GM06990 (cell line): ENCODE results near the gene OR52E6.
A peak's percentile ranks its signal among the peaks of the same experiment; 100 is the strongest.

Experiments
- DNase-seq: peaks from one replicate; pipeline ENCODE4 v3.0.0-alpha.2; 2011; ENCODE audit not compliant: insufficient read length; ENCODE audit errors: extremely low read depth
- H3K27me3 ChIP-seq: replicated peaks from 2 replicates; pipeline ENCODE4 v1.6.0; 2011; ENCODE audit warnings: low read length; ENCODE audit not compliant: control insufficient read depth, insufficient read depth
- H3K36me3 ChIP-seq: 2 replicates; pipeline ENCODE4 v1.5.1; 2011; ENCODE audit warnings: low read length; ENCODE audit not compliant: control insufficient read depth, insufficient read depth
- H3K4me3 ChIP-seq: replicated peaks from 2 replicates; pipeline ENCODE4 v1.5.1; 2011; ENCODE audit warnings: low read depth, mild to moderate bottlenecking, control low read depth, low read length
- TF ChIP-seq, protein P1 (sequence below): IDR thresholded peaks from 2 replicates; pipeline ENCODE4 v1.5.1; 2011; ENCODE audit warnings: low read length, control low read depth, mild to moderate bottlenecking, inconsistent platforms; ENCODE audit not compliant: insufficient read depth, poor library complexity, severe bottlenecking

OR52E6 gene

DNA sequence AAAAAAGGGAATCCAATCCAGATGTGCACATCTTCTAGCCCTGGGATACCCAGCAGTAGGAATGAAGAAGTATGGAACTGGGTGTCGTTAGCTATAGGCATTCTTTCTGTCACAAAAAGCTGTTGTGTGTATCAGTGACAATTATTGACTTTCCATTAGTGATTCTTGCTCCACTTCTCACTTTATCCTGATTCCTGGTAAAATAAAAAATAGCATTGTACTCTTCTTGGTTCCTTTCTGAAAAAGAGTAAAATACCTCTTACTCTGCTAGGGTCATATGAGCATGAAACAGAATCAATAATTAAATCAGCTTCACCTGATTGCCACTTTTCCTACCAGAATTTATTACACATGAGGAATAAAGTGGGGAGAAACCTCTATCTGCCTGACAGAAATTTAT lies at the start of gene OR52E6:
OR52E6 (minus strand) TSS at position 101 of the 400 bp plus-strand sequence; CDS start at position 101, 0 bp downstream.
- TF ChIP-seq, protein P1, sequence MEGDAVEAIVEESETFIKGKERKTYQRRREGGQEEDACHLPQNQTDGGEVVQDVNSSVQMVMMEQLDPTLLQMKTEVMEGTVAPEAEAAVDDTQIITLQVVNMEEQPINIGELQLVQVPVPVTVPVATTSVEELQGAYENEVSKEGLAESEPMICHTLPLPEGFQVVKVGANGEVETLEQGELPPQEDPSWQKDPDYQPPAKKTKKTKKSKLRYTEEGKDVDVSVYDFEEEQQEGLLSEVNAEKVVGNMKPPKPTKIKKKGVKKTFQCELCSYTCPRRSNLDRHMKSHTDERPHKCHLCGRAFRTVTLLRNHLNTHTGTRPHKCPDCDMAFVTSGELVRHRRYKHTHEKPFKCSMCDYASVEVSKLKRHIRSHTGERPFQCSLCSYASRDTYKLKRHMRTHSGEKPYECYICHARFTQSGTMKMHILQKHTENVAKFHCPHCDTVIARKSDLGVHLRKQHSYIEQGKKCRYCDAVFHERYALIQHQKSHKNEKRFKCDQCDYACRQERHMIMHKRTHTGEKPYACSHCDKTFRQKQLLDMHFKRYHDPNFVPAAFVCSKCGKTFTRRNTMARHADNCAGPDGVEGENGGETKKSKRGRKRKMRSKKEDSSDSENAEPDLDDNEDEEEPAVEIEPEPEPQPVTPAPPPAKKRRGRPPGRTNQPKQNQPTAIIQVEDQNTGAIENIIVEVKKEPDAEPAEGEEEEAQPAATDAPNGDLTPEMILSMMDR: no peak
- H3K36me3 ChIP-seq: no peaks in the 10 kb centered on the region
- H3K4me3 ChIP-seq: no peak within 1 kb of the TSS

DNA sequence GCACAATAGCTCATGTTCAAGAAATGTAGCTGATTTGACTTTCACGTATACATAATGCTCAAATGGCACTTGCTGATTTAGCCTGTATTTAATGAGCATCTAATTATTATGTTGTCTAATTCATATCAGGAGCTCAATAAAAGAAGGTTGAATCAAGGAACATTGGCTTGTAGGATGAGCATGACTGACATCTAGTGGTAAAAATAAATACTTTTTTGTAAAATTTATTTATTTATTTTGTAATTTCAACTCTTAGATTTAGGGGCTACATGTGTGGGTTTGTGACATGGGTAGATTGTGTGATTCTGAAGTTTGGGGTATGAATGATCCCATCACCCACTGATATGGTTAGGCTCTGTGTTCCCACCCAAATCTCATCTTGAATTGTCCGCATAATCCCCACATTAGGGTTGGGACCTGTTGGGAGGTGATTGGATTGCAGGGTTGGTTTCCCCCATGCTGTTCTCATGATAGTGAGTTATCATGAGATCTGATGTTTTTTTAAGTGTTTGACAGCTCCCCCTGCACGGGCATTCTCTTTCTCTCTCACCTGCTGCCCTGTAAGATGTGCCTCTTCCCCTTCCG lies 49.6 kb upstream of the OR52E6 start:
- no peak overlapping the region for H3K4me3 ChIP-seq
- no peak for DNase-seq
- TF ChIP-seq, protein P1: peak; percentile 34
- H3K27me3 ChIP-seq: no peaks in the 10 kb centered on the region
- no peaks in the 10 kb centered on the region for H3K36me3 ChIP-seq

More for the DNA sequence above, at the start of gene OR52E6:
- no peaks in the 10 kb centered on the region for H3K27me3 ChIP-seq
- DNase-seq: no peak

DNA sequence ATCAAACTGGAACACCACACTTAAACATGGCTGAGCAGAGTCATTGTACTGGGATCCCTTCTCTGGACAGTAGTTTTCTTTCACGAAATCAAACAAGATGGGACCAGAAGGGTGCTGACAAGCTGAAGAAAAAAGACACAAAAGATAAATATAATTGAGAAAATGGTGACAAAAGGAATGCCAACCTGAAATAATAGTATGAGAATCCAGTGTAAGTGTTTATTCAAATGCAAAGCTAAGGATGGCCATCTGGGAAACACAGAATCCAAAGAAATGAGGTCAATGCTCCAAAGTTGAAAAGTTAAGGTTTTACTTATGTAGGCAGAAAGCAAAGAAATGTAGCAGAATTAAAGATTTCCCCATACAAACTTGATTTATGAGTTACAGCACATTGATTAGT lies 46.0 kb upstream of the OR52E6 start:
- DNase-seq: no peak
- Histone ChIP-seq H3K27me3 (no peaks in the 10 kb centered on the region), H3K36me3 (no peaks in the 10 kb centered on the region), H3K4me3 (no peak overlapping the region)
- TF ChIP-seq, protein P1: no peak

DNA sequence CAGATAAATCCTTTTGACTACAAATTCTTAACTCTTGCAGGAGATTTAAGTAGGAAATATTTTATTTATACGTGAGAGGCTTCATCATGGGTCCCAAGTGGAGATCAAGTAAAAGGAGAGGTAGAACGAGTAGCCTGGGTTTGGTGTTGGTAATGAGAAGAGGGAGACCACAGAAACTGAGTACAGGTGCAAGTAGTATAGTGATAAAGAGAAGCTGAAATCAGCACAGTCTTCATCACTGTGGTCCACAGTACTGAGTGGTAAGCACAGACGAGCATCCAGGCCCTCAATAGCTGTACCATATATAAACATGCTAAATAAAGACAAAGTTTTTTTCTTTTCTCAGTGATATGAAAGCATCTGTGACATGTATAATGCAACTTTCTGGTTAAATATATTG lies 45.5 kb upstream of the OR52E6 start:
- Histone ChIP-seq H3K36me3 (no peaks in the 10 kb centered on the region), H3K27me3 (no peaks in the 10 kb centered on the region), H3K4me3 (no peak overlapping the region)
- TF ChIP-seq, protein P1: no peak
- no peak for DNase-seq

DNA sequence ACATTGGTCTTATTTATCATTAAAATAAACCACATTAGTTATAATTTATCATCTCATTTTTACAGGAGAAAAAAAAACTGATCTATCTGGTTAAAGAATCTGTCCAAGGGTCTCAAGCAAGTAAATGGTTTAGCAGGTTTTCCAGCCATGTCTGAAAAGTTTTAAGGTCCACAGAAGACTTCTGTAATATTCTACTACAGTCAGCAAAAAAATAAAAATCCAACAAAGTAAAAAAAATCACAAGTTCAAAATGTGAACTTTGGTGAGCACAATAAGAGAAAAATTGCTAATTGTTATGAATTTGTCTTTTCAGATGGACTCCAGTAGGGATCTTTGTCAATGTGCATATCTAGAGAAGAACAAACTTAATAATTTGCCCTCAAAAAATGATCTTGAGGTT lies 40.1 kb upstream of the OR52E6 start:
- no peak for DNase-seq
- no peak overlapping the region for H3K4me3 ChIP-seq
- no peaks in the 10 kb centered on the region for H3K27me3 ChIP-seq
- no peaks in the 10 kb centered on the region for H3K36me3 ChIP-seq
- TF ChIP-seq, protein P1: no peak

DNA sequence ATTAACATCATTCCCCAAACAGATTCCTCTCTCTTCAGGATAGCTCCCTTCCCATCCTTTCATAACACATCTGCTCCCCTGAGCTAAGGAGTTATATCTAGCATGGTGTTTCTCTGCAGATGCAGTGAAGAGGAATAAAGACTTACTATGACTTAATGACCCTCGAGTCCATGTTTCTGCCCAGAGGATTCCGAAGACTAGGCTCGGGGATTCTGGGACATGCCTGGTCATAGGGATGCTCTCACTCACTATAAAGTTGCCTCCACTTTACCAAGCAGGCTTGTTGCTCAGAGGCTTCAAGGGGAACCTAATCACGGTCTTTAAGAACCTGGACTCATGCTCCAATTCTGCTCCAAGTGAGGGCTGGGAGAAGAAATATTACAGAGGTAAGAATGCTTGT lies 38.6 kb upstream of the OR52E6 start, which contains the start of gene OR52E4:
OR52E4 (plus strand) TSS at position 301 of the 400 bp plus-strand sequence. CDS start 3,664 bp downstream, outside the sequence.
- TF ChIP-seq, protein P1: no peak
- Histone ChIP-seq H3K4me3 (no peak within 1 kb of the TSS), H3K36me3 (no peaks in the 10 kb centered on the region), H3K27me3 (no peaks in the 10 kb centered on the region)
- DNase-seq: no peak
